Spleen (tissue), 7 donors: Measurements from ENCODE around the gene PAK6.

ENCODE experiments used
- CTCF ChIP-seq, 11 experiments: fragments of 200-600 bp in 7 of 11; fragments of 450-650 bp in 4 of 11; sonication (generic) in 4 of 11; IDR thresholded peaks in 8 of 11; conservative IDR thresholded peaks in 3 of 11; 1 replicate in 7 of 11; 2 replicates in 4 of 11; pipeline versions ENCODE4 v1.4.0 to v1.8.0; 2016 to 2021; ENCODE audit warnings: antibody characterized with exemption in 11 of 11, inconsistent platforms in 4 of 11, mild to moderate bottlenecking in 1 of 11
- POLR2A ChIP-seq, 3 donors: fragments of 450-650 bp; IDR thresholded peaks; one replicate each; pipeline ENCODE4 v1.5.1; 2017; ENCODE audit warnings: antibody characterized with exemption in 3 of 3, mild to moderate bottlenecking in 1 of 3
- donor health status: DM: no; HTN: no; CAD: no; lungs with moderate emphysema.
- donor health status: DM: no; HTN: no; CAD: no.
- donor health status: DM: no; HTN: no; CAD: no.

GRCh38 chr15:40265355-40265754 lies 26.5 kb downstream of the PAK6 start:
- TF ChIP-seq POLR2A (IDR thresholded peaks at IDR 0.05) (no peak), CTCF (IDR thresholded peaks at IDR 0.05 in 8 of 11, conservative IDR thresholded peaks at IDR 0.05 in 3 of 11) (no peak)
